GM19328 (cell line): Measurements from ENCODE around the gene TTC23.
"Not testable (repeated sequence)": the region's sequence is repeated elsewhere in the genome, so short reads cannot be mapped to it uniquely, and the experiment has no call there.

Experiments used
- ATAC-seq: cut with Tn5 transposase; IDR thresholded peaks from one replicate; pipeline ENCODE4 v1.9.1; 2021; ENCODE audit warnings: mild to moderate bottlenecking, moderate library complexity; ENCODE audit not compliant: unreplicated experiment

TTC23 gene

GRCh38 chr15:99122831-99123712 lies 126.3 kb downstream of the TTC23 start:
- ATAC-seq: no peak

DNA sequence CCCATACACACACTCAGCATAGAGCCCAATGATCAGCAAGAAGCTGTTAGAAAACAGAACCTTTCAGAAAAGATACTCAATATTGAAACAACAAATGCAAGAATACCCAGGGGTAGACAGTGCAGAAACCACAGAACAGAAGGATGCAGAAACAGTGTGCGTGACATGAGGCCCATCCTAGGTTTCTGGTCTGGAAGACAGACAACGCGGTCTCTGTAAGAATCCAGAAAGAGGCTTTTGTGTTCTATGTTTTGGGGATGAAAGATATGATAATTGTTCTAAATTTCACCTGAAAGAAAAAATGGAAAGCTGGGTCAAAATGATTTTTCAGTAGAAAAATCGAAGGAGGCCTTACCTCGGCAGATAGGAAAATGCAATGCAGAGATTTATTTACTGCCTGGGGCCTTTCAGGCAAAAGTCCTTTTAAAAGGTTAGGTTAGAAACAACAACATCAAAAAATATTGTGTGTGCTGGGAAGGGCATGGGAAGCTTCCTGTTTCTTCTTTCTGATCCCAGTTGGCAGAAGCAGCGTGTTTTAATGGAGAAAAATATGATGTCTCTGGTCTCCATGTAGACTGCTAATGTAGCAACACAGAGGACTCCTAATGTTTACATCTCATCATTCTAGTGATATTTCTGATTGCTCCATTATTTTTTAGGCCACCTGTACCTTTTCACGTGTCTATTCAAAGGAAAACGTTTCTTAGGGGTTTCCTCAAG lies 127.5 kb downstream of the TTC23 start:
- ATAC-seq: no peak

DNA sequence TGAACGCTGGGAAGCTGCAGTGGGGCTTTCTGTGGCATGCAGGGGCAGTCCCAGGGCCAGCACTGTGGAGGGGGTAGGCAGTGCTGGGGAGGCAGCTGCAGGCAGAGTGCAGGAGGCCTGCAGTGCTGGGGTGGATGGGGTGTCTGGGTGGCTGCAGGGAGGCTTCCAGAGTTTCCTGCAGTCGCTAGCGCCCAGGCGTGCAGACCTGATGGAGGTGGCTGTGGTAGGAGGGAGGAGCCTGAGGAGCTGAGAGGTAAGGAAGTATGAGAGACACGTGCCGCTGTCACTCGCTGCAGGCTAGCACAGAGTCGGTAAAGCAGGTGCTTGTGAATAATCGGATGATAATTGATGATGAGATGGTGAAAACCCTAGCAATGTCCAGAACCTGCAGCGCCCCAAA lies 128.2 kb downstream of the TTC23 start:
- ATAC-seq: no peak

DNA sequence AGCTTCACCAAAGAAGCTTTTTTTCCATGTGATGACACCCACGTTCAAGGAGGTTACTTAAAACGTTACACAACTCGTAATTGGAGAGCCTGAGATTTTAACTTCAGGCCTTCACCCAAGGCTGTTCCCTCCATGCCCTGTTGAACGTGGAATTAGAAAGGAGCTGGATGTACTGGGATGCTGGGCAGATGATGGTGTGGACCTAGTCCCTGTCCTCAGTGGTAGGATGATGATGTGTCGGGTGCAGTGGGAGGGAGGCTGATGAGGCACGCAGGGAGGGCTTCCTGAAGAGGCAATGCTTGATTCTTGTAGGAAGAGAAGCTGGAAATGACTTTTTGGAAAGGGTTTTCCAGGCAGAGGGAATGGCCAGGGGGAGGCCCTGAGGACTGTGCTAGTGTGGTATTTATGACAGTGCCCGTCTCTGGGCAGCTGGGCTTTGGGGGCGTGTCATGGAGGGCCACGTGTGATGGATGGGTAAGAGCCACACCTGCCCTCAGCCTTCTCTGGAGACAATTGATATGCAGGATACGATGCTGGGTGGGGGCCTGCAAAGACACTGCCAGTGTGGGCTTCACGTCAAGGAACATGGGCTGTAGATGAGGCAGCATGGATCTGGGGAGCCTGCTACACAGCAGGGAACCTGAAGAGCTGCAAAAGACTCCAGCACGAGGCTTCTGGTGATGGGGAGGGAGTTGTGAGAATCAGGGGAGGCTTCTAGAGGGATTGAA lies 129.2 kb downstream of the TTC23 start:
- ATAC-seq: no peak

- ATAC-seq: no peak
Measured at GRCh38 chr15:99118801-99119546, 130.4 kb downstream of the TTC23 start.

GRCh38 chr15:99118258-99118632 lies 131.1 kb downstream of the TTC23 start:
- ATAC-seq: no peak

DNA sequence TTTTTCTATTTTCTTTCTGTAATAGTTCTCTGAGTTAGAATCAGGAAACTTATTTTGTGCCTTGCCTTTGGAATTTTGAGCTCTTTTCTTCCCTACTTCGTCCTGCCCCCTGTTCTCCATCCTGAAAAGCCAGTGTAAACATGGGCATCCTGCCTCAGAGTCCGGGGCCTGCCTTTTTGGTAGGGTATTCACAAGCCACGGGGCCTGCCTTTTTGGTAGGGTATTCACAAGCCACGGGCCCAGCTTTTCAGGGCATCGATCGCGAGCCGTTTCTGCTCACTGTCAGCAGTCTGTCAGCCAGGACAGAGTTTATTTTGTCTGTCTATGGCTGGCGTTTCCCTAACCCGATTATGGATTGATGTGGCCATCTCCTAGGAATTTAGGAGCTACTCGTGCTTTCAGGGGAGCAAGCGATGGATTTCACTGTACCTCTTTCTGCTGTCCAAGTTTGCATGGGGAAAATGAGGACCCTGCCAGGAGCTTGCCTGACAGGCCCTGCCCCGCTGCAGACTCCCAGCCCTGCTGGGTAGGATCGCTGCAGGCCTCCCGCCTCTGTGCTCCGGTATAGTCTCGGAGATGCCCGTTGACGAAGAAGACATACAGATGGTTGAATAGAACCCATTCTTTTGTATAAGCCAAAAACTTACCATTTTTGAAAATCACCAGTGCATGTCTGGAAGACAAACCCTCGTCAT lies 131.7 kb downstream of the TTC23 start:
- ATAC-seq: no peak

DNA sequence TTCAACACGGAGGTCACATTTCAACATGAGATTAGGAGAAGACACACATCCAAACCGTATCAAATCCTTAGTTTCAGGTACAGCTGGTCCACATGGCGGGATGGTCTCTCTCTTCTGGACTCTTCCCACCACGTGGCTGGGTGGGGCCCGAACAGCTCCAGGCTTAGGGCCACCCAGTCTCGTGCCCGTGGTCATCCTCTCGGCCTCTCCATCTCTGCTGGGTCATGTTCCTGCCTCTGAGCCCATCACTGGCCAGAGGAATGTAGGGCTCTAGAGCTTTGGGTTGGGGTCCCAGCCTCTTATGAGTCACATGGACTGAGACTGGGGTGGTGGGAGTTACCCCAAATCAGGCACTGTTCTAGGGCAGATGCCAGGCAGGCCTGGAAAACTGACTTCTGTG lies 132.3 kb downstream of the TTC23 start:
- ATAC-seq: no peak

GRCh38 chr15:99115300-99116215 lies 133.8 kb downstream of the TTC23 start:
- no peak for ATAC-seq

- no peak for ATAC-seq
Measured at GRCh38 chr15:99114511-99115299, 134.7 kb downstream of the TTC23 start.

- ATAC-seq: no peak
Measured at GRCh38 chr15:99113547-99114271, 135.7 kb downstream of the TTC23 start.

DNA sequence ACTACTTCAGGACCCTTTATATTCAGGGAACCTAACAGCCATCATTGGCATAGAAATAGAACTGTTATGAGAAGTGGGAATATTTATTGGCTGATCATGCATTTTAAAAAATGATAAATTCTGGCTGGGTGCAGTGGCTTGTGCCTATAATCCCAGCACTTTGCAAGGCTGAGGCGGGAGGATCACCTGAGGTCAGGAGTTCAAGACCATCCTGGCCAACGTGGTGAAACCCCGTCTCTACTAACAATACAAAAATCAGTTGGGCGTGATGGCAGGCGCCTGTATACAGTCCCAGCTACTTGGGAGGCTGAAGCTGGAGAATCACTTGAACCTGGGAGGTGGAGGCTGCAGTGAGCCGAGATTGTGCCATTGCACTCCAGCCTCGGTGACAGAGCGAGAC lies 137.7 kb downstream of the TTC23 start:
- not testable (repeated sequence) for ATAC-seq

DNA sequence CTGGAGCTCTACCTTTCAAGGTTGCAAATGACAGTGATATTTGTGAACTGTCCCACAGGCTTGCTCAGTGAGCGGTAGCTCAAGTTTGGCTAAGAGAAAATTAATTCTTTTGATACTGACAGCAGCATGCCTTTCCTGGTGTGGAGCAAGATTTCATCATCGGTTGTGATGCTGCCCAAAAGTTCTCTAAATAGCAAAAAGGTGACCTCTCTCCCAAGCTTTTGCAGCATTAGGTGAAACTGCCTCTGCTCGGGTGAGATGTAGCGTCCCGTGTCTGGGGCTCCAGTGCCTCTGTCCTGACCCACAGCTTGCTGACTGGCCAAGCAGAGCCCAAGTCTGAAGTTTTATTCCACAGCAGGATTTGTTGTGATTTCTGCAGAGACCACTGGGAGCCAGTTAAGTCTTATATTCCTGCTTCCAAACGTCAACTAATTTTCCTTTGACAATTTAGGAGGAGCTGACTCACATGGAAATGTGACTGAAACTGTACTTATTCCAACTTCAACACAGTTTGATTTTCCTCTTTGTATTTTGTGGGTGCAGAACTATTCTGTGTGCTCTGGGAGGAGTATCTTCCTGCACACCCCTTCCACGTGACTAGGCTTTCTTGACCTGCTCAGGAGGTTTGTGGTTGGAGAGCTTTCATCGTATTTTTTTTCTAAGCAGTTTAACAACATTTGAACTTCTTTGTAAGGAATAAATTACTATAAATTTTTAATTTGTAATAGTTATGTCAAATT lies 138.6 kb downstream of the TTC23 start:
- no peak for ATAC-seq

GRCh38 chr15:99110093-99110492 lies 139.3 kb downstream of the TTC23 start:
- no peak for ATAC-seq

GRCh38 chr15:99109555-99110021 lies 139.8 kb downstream of the TTC23 start:
- no peak for ATAC-seq

GRCh38 chr15:99108993-99109392 lies 140.4 kb downstream of the TTC23 start:
- ATAC-seq: no peak
